ENCODE measurements around the gene GNA14. TPM values are rescaled to one million over a fixed set of nuclear protein-coding genes. Genes with fewer than 3 reads are reported as not detected.

Gene GNA14
- total RNA-seq, 1 experiment from 2014 or later = 0.25 TPM

DNA sequence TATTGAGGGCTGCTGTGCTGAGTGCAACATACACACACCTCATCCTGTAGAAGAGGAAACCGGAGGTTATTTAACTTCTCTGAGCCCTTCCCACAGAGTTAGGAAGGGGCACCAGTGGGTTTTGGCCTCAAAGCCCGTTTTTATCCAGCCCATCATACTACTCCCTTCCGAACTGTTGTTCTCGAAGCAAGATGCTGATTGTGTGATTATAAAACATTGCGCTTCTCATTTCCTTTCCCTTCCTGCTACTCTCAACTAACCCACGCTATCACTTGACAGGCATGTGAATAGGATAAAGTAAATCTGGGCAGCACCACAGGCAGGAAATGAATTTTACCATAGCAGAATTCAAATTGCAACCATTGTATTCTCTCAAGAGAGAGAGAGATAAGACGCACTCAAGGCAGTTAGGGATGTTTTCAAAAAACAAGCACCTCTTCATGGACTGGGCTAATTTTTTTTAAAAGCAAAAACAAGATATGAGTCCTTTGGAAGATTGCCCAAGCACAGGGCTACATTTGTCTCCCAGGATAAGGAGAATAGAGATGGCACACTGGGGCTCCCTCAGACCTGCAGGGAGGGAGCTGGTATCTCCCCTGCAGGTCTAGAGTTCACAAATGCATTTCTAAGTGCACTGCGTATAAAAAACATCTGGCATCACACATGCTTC is 52.6 kb downstream of the GNA14 start:
- no peak overlapping the region for H3K27ac ChIP-seq (ENCODE audit: low read depth, low read length)
- H4K20me1 ChIP-seq (ENCODE audit: insufficient read depth) = no peaks in the 10 kb centered on the region
- H3K36me3 ChIP-seq (ENCODE audit: control insufficient read depth in 1 of 2, insufficient read depth in 2 of 2, low read length in 2 of 2) = no peaks in the 10 kb centered on the region
- ChIA-PET CTCF (no interaction called here), POLR2A (interaction anchor here (0.5 kb wide), 1 partner anchor 506 kb away, joined by 4 read pairs; no protein-coding TSS in a partner anchor), RAD21 (ENCODE audit: low non-redundant PET in 1 of 2, low total read pairs in 2 of 2, uncharacterized antibody in 2 of 2, unreplicated experiment in 2 of 2) (no interaction called here)
- H3K79me2 ChIP-seq (ENCODE audit: insufficient read depth, low read length) = no peaks in the 10 kb centered on the region
- H3K4me2 ChIP-seq (ENCODE audit: low read length) = no peak overlapping the region
- H3K9me2 ChIP-seq (ENCODE audit: insufficient read depth) = no peaks in the 10 kb centered on the region
- no peak for DNase-seq (ENCODE audit: low read depth, low spot score)
- intact Hi-C loops (cut with micrococcal nuclease) = no loop called here
- TF ChIP-seq CEBPB (IDR thresholded peaks at IDR 0.05; ENCODE audit: low read depth) (no peak), ZFX (IDR thresholded peaks at IDR 0.05) (no peak), FOSL1 (IDR thresholded peaks at IDR 0.05; ENCODE audit: low read depth) (no peak), RAD21 (IDR thresholded peaks at IDR 0.05; ENCODE audit: low read depth) (no peak), ZNF274 (IDR thresholded peaks at IDR 0.05; ENCODE audit: low read depth, low read length) (no peak), TCF7L2 (IDR thresholded peaks at IDR 0.05; ENCODE audit: borderline replicate concordance, extremely low read depth, insufficient read depth, insufficient read length) (no peak)
- TF ChIP-seq, protein P1, sequence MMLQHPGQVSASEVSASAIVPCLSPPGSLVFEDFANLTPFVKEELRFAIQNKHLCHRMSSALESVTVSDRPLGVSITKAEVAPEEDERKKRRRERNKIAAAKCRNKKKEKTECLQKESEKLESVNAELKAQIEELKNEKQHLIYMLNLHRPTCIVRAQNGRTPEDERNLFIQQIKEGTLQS (IDR thresholded peaks at IDR 0.05) = no peak
- TF ChIP-seq, protein P2, sequence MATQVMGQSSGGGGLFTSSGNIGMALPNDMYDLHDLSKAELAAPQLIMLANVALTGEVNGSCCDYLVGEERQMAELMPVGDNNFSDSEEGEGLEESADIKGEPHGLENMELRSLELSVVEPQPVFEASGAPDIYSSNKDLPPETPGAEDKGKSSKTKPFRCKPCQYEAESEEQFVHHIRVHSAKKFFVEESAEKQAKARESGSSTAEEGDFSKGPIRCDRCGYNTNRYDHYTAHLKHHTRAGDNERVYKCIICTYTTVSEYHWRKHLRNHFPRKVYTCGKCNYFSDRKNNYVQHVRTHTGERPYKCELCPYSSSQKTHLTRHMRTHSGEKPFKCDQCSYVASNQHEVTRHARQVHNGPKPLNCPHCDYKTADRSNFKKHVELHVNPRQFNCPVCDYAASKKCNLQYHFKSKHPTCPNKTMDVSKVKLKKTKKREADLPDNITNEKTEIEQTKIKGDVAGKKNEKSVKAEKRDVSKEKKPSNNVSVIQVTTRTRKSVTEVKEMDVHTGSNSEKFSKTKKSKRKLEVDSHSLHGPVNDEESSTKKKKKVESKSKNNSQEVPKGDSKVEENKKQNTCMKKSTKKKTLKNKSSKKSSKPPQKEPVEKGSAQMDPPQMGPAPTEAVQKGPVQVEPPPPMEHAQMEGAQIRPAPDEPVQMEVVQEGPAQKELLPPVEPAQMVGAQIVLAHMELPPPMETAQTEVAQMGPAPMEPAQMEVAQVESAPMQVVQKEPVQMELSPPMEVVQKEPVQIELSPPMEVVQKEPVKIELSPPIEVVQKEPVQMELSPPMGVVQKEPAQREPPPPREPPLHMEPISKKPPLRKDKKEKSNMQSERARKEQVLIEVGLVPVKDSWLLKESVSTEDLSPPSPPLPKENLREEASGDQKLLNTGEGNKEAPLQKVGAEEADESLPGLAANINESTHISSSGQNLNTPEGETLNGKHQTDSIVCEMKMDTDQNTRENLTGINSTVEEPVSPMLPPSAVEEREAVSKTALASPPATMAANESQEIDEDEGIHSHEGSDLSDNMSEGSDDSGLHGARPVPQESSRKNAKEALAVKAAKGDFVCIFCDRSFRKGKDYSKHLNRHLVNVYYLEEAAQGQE (IDR thresholded peaks at IDR 0.05; ENCODE audit: low read depth) = no peak
- H3K4me3 ChIP-seq (replicated peaks in 1 of 2; ENCODE audit: low read depth in 1 of 2, low read length in 2 of 2) = no peak overlapping the region
- no peak for ATAC-seq
- no peaks in the 10 kb centered on the region for H3K9me3 ChIP-seq (ENCODE audit: control insufficient read depth in 1 of 2, insufficient read depth in 1 of 2, low read depth in 1 of 2, low read length in 2 of 2)
- no peaks in the 10 kb centered on the region for H3K4me1 ChIP-seq (ENCODE audit: control insufficient read depth in 1 of 2, insufficient read depth in 2 of 2, low read length in 2 of 2)
- 0 out of 2 replicates have a peak, but pooled peaks cover 4% of the 10 kb centered on the region for H3K27me3 ChIP-seq (ENCODE audit: insufficient read depth, low read length)
- no TSS peak for BruUV-seq (replicated peaks)
- no peak overlapping the region for H3K9ac ChIP-seq (ENCODE audit: low read length)
- no peak overlapping the region for H2AFZ ChIP-seq (ENCODE audit: low read depth, low read length, poor library complexity, severe bottlenecking)
